HG03442 (cell line): ENCODE results near the gene GIPC3.

Experiments
- ATAC-seq: cut with Tn5 transposase; IDR thresholded peaks from one replicate; pipeline ENCODE4 v1.9.1; 2021; ENCODE audit warnings: mild to moderate bottlenecking, moderate library complexity; ENCODE audit not compliant: unreplicated experiment

Gene GIPC3, protein sequence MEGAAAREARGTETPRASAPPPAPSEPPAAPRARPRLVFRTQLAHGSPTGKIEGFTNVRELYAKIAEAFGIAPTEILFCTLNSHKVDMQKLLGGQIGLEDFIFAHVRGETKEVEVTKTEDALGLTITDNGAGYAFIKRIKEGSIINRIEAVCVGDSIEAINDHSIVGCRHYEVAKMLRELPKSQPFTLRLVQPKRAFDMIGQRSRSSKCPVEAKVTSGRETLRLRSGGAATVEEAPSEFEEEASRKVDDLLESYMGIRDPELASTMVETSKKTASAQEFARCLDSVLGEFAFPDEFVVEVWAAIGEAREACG

DNA sequence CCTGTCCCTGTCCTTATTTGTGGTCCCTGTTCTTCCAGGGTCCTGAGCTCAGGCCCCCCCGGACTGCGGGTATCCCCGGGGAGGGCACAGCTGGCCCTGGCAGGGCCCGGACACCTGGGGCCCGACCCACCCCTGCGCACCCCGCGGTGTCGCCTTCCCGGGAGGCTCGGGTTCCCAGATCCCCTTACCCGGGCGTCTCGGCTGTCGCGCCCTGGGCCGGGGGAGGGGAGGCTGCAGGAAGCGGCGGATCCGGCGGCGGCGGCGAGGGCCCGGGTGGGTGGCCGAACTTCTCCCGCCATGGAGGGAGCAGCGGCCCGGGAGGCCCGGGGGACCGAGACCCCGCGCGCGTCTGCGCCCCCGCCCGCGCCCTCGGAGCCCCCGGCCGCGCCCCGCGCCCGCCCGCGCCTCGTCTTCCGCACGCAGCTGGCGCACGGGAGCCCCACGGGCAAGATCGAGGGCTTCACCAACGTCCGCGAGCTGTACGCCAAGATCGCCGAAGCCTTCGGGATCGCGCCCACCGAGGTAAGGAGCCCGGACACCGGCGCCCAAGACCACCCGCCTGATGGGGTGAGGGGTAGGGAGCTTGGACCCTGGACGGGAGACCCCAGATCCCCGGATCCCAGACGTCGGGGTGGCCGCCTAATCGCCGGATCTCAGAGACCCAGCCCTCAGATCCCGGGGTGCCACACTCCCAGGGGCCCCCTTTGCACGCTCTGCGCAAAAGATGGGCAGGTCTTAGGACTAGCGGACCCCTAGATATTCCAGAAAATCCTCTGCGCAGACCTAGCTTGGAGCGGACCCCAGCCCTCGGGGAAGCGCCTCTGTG, at the start of gene GIPC3:
Gene GIPC3 (plus strand): TSS at position 178 of the 826 bp plus-strand sequence. CDS start 120 bp downstream, at position 298.
- no peak for ATAC-seq

DNA sequence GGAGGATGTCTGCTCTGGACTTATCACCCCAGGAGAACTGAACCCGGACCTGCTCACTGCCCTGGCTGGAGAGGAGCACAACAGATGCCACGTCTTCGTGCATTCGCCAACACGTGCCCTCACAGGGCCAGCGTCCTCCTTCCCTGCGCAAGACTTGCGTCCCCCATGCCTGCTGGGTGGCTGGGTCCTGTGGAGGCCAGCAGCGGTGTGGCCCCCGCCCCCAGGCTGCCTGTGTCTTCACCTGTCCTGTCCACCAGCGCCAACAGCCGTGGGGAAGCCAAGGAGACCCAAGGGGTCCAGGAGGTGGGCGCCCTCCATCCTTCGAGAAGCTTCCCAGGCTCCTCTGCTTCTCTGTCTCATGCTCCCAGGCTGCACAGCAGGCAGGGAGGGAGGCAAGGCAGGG, 49.7 kb upstream of the GIPC3 start:
- ATAC-seq, result no peak

DNA sequence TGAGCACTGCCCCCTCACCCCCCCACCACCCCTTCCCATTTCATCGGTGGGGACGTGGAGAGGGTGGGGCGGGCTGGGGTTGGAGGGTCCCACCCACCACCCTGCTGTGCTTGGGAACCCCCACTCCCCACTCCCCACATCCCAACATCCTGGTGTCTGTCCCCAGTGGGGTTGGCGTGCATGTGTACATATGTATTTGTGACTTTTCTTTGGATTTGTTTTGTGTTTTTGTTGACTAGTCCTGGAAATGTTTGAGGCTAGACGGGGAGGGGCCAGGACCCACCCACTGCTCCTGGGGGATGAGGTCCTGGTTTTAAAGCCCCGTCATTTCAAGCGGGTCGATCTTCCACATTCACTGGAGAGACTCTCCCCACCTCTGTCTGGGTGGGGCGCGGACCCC, 49.3 kb upstream of the GIPC3 start:
- no peak for ATAC-seq

DNA sequence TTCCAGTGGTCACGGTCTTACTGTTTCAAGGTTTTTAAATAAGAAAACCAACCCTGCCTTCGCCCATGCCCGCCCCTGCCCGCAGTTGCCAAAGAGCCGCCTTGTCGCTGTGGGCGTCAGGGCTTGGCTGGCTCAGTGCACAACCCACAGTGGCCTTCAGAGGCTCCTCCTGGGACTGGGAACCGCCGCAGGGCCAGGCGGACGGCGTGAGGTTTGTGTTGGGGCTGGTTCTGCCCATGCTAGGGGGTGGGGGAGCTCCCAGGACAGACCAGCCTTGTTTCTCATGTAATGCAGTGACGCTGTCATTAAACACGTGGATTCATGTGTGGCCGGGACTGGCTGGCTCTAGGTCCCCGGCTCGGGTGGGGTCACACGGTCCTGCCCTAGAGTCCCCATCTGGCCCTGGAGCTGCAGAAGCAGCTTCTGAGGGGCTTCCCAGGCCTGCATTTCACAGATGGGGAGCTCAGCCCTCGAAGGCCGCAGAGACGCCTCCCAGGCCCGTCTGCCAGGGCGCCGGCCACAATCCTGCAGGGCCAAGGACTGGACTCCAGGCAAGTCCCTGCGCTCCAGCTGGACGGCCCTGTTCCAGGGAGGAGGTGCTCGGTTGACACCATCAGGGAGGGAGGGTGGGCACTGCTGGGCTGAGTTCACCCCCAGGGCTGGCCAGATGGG, 48.7 kb upstream of the GIPC3 start:
- ATAC-seq, result no peak

DNA sequence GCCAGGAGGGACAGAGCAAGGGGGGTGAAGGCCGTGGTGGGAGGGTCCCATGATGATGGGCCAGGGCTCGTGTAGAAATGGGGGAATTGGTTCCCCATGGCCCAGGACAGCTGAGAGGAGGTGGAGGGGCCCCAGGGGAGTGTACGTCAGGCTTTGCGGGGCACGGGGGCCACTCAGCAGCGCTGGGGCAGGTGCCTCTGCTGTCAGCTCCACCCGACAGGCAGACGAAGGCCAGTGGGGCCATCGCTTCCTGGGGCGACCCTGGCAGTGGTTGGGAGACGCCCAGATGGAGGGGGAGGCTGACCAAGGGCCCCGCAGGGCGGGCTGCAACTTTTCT, 48.2 kb upstream of the GIPC3 start:
- ATAC-seq, result no peak

DNA sequence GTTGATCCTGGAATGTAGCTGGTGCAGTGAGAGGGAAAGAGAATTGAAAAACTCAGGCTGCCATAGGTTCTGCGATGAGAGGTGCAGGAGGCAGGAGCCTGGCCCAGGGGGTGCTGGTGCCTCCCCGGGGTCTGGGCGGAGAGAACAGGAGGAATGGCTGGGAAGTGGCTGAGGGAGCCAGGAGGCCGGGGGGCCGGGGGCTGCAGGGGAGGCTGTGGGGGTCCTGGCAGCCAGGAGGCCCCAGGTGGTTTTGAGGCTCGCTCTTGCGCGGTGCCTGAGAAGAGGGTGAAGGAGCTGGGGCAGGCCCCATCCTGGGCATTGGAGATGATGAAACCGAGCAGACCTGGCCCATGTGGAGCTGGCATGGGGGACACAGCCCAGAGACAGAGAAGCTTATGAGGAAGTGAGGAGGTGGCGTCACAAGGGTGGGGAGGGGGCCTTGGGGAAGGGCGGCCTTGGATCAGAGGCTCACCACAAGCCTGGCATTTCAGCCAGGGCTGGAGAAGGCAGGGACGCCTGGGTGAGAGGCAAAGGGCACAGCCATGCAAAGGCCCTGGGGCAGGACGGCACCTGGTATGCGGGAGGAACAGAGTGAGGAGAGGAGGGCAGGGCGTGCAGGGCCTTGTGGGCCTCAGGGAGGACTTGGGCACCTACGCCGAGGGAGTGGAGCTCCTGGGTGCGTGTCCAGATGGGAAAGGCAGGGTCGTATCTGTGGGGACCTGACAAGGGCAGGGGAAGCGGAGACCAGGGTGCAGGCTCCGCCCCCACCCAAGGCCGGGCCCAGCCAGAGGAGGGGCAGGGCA, 47.6 kb upstream of the GIPC3 start:
- ATAC-seq, result no peak

DNA sequence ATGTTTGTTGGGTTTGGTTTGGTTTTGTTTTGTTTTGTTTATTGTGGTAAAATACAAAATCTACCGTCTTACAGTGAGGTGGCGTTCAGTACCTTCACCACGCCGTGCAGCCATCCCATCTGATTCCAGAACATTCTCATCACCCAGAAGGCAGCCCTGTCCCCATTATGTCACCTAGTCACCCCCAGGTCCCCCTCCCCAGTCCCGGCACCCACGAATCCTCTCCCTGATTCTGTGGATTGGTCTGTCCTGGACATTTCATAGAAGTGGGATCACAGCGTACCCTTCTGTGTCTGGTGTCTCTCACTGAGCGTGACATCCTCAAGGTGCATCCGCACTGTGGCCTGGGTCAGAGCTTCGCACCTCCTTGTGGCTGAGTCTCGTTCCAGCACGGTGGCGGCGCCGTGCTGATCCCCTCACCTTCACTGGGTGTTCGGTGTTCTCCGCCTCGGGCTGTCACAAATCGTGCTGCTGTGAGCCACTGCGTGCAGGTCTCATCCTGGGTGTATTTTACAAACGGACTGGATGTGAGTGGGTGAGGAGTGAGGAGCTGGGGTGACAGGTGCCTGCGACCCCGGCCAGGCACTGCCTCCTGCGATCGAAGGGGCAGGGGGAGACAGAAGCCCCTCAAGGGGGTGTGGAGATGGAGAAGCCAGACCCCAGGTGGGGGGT, 46.9 kb upstream of the GIPC3 start:
- ATAC-seq, result no peak

DNA sequence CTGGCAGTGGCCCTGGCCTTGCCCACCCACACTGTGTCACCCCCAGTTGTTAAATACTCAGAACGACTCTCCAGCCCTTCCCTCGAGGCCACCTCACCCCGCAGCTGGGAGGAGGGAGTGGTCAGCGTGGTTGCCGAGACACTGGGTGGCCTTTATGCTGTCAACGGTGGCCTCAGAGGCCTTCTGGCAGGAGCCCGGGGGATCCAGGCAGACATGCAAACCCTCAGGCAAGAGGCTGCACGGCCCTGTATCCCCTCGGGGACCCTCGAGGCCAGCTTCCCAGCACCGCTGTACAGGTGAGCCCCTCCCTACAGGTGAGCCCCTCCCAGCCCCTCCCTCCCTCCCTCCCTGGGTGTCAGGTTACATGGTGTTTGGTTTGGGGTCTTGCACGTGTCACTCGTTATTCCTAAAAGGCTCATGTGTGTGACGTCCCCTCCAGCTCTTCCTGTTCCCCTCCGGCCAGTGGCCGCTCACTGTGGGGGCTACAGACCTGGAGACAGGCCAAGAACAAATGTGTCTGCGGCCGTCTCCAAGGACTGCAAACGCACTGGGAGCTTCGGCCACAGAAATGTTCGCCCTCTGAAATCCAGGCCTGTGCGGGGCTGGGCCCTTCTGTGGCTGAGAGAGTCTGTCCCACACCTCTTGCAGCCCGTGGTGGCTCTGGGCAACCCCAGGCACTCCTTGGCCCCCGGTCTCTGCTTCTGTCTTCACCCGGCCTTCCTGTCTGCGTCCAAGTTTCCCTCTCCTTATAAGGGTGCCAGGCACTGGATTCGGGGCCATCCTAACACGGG, 46.1 kb upstream of the GIPC3 start, which contains the start of gene TEKTIP1:
Gene TEKTIP1 (plus strand): TSS at position 210 of the 791 bp plus-strand sequence. CDS start 4 bp downstream, at position 214.
- ATAC-seq, result no peak

DNA sequence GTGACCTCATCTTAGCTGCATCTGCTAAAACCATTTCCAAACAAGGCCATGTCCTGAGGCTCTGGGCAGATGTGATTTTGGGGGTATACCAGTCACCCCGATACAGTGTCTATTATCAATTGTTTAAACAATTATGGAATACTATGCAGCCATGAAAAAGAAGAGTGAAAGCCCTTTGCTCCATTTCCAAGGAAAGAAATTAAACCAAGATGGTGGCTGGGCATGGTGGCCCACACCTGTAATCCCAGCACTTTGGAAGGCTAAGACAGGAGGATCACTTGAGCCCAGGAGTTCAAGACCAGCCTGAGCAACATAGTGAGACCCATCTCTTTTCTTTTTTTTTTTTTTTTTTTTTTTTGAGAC, 45.5 kb upstream of the GIPC3 start:
- no peak for ATAC-seq

DNA sequence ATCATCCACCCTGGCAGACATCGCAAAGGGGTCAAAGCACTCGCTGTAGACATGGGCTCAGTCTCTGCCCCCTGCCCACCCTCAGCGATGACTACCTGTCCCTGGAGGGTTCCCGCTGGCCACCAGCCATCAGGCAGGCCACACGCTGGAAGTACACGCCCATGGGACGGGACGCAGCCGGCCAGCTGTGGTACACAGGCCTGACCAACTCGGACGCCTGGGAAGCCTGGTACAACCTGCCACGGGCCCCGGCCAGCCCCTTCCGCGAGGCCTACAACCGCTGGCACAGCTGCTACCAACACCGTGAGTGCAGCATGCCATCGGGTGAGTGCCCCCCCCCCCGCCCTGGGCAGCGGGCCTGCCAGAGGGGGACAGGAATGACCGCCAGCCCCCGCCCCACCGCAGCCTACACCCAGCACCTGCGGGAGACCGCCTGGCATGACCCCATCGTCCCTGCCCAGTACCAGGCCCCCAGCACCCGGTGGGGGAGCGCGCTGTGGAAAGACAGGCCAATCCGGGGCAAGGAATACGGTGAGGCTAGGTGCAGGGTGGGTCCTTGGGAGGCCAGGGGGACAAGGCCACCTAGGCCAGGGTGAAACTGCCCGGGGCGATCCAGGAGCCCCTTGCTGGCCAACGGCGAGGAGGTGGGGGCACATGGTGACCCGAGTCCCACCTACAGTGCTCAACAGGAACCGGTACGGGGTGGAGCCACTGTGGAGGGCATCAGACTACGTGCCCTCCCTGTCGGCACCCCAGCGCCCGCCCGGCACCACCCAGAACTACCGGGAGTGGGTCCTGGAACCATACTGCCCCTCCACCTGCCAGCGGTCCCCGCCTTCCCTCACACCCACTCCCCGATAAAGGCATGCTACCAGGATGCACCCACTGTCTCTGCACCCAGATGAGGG, 41.9 kb upstream of the GIPC3 start:
- no peak for ATAC-seq

DNA sequence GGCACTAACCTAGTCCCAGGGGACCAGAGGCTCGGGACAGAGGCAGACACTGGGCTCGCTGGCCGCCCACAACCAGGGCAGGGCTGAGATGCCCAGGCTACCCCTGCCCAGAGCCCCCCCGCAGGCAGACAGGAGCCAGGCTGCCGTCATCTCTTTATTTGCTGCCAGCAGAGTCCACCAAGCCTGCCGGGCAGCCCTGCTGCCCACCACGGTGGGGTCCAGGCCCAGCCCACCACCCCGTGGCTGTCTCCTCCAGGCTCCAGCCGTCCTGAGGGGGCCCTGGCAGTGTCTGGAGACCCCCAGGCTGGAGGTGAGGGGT, 41.3 kb upstream of the GIPC3 start:
- no peak for ATAC-seq

DNA sequence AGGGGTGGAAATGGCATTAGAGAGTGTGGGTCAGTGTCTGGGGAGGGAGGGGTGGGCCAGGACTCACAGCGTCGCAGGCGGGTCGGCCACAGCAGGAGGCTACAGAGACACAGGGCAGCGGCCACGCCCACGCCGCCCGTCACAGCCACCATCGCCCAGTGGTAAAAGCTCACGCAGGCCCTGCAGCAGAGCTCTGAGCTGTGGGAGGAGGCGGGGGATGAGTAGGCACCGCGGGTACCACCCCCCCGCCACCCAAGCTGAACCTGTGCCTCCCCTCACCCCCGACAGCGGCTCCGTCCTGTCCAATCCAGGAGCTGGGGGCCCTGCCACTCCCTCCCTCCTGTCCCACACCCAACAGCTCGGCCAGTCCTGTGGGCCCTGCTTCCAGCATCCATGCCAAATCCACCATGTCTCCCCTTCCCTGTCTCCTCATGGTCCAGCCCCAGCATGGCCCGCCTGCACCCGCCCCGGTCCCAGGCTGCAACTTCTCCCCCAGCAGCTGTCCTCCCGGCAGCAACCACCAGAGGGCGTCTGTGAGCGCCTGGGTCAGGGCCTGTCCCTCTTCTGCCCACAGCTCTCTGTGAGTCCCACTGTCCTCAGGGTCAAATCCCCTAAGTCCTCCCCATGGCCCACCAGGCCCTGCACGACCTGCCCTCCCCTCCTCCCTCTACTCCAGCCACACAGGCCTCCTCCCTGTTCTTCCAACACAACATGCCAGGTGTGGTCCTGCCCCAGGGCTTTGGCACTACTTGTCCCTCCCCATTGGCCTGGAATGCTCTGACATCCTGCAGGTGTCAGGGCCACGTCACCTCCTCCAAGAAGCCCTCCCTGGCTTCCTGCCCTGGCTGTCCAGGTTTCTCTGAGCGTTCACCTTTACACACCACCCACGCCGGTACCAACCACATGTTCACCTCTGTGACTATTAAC, 40.3 kb upstream of the GIPC3 start:
- no peak for ATAC-seq

DNA sequence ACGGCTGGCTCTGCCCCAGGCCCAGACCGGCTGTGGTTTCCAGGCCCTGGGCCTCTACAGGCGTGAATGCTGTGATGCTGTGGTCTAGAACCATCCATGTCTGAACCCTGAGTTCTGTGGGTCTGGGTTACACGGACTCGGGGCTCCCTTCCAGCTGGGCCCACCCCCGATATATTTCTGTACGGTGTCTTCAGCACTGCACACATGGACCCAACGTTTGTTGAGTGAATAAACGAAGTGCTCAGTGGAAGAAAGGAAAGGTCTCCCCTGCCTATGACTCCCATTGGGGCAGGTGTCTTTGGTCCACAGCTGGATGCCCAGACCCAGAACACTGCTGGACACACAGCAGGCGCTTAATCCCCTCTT, 39.6 kb upstream of the GIPC3 start:
- no peak for ATAC-seq

DNA sequence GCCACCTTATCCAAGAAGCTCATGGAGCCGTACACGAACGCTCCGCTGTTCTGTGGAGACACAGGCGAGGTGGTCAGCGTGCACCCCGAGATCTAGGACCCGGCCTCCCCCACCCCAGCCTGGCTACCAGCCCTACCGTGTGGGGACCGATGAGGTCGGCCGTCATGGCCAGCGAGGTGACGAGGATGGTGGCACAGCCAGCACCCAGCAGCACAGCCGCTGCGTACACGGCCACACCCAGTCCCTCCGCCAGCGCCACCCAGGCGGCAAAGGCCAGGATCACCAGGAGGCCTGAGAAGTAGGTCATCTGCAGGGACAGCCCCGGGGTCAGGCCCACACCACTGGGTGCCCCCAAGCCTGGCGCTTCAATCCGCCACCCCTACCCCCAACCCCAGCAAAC, 39.2 kb upstream of the GIPC3 start:
- no peak for ATAC-seq

DNA sequence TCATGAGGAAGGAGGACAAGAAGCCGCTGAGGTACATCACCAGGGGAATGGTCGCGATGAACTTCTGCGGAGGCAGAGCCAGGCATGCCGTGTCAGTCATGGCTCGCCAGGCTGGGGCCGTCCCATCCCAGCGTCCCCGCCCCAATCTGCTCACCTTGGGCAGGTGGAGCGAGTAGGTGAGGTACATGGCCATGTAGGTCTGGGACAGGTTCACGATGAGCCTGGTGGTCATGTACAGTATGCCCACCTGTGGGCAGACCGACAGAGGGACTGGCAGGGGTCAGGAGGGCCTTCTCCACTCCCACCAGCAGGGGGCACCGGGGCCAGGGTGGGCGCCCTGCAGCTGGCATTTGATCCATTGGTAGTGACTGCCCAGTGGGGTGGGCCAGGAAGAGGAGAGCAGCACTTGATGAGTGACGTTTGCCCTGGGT, 38.0 kb upstream of the GIPC3 start:
- ATAC-seq, result no peak

DNA sequence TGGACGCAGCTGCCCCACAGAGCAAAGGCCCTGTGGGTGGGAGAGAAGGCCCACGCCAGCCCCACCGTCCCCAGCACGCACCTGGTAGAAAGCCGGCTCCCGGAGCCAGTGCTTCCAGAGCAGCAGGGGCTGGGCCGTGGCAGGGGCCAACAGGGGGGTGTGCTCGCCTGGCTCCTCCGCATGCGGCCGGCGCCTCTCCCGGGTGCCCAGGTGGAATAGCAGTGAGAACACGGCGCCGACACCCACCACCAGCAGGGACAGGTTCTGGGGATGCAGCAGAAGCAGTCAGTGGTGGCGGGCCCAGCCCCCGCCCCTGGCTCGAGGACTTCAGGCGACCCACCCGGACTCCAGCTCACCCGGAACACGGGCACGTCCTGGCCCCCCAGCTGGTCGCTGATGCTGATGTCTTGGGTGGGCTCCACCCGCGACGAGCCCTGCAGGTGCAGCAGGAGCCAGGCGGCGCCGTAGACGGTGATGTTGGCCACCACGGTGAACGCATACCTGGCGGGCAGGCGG, 37.5 kb upstream of the GIPC3 start:
- no peak for ATAC-seq

DNA sequence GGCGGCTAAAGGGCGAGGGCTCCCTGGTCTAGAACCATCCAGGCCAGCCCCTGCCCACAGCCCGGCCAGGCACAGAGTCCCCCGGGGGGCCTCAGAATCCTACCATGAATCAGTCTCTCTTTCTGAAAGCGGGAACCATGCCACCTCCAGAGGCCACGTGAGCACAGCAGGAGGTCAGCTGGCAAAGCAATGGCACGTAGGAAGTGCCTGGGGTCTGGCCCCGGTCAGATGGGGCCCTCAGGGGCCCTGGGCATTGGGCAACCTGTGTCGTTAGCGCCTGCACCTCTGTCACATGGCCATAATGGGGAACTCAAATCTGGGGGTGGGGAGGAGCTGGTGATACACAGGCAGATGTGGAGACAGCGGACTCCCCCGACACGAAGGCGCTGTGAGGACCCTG, 36.7 kb upstream of the GIPC3 start:
- no peak for ATAC-seq

DNA sequence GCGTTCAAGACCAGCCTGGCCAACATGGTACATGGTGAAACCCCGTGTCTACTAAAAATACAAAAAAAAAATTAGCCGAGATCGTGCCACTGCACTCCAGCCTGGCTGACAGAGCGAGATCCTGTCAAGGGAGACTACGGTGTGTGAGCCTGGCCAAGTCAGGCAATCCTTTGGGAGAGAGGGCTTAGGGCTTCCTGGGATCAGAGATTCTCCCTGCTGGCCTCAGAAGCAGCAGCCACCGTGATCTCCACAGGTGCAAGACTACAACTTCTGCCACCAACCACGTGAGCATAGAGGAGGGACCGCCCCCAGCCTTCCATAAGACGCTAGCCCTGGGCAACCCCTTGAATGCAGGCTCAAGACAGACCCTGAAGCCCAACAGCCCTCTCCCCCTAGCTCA, 35.5 kb upstream of the GIPC3 start:
- no peak for ATAC-seq
